HCT116 (cell line): ENCODE results near the gene E2F1. TPM values are rescaled to one million over a fixed set of nuclear protein-coding genes. Genes with fewer than 3 reads are reported as not detected.

Source experiments
- ATAC-seq: fragments of 200-7000 bp; cut with Tn5 transposase; 2 replicates; pipeline ENCODE4 v1.9.1; 2020; ENCODE audit warnings: mild to moderate bottlenecking, moderate library complexity
- BruUV-seq: library from RNA; stranded (reverse); fragments of 400-500 nt; replicated peaks from 2 replicates; lab custom pipeline; 2021; lab: Mats Ljungman, UMichigan
- CTCF ChIA-PET: fragments of 300-600 bp; sonication (Branson Sonifier 250); formaldehyde crosslinking; loops from one replicate; lab custom pipeline; 2021; ENCODE audit warnings: antibody characterized with exemption; lab: Charles Lee
- POLR2A ChIA-PET: fragments of 300-600, 350-600 bp; sonication (Branson Sonifier 250); formaldehyde crosslinking; loops from one replicate; lab custom pipeline; 2021; ENCODE audit warnings: antibody characterized with exemption; lab: Charles Lee
- RAD21 ChIA-PET, 2 experiments: fragments of 300-600 bp; sonication (Branson Sonifier 250); formaldehyde crosslinking; loops; one replicate each; lab custom pipeline; 2023; ENCODE audit warnings: low total read pairs in 2 of 2; ENCODE audit not compliant: uncharacterized antibody in 2 of 2, unreplicated experiment in 2 of 2, low non-redundant PET in 1 of 2; lab: Charles Lee
- DNase-seq: peaks from one replicate; pipeline ENCODE4 v3.0.0-alpha.2; 2010; ENCODE audit warnings: low read depth, low spot score
- H2AFZ ChIP-seq: fragments of 200-600 bp; shearing (Covaris generic), sonication (generic); 2 replicates; pipeline ENCODE4 v1.6.1; 2017; ENCODE audit warnings: low read depth, mixed run types, mixed read lengths, antibody characterized with exemption, low read length; ENCODE audit not compliant: poor library complexity, severe bottlenecking
- H3K27ac ChIP-seq: 2 replicates; pipeline ENCODE4 v1.5.1; 2012; ENCODE audit warnings: low read depth, low read length
- H3K27me3 ChIP-seq: fragments of 200-600 bp; sonication (generic); 2 replicates; pipeline ENCODE4 v1.6.1; 2016; ENCODE audit warnings: mixed run types, low read length, mixed read lengths; ENCODE audit not compliant: insufficient read depth
- H3K36me3 ChIP-seq, 2 experiments: fragments of 200-500 bp in 1 of 2; fragments of 200-600 bp in 1 of 2; sonication (Bioruptor generic) in 1 of 2; sonication (generic) in 1 of 2; 2 replicates each; pipeline versions ENCODE4 v1.5.1 to v1.6.1; 2014 to 2016; ENCODE audit warnings: low read length in 2 of 2, inconsistent platforms in 1 of 2, mixed read lengths in 1 of 2, mixed run types in 1 of 2; ENCODE audit not compliant: insufficient read depth in 2 of 2, control insufficient read depth in 1 of 2
- H3K4me1 ChIP-seq, 2 experiments: fragments of 200-600 bp in 1 of 2; sonication (generic) in 1 of 2; 2 replicates each; pipeline versions ENCODE4 v1.5.1 to v1.6.1; 2012 to 2017; ENCODE audit warnings: low read length in 2 of 2, inconsistent platforms in 1 of 2, mild to moderate bottlenecking in 1 of 2, mixed read lengths in 1 of 2, mixed run types in 1 of 2, moderate library complexity in 1 of 2; ENCODE audit not compliant: insufficient read depth in 2 of 2, control insufficient read depth in 1 of 2
- H3K4me2 ChIP-seq: fragments of 200-600 bp; sonication (generic); 2 replicates; pipeline ENCODE4 v1.6.1; 2017; ENCODE audit warnings: mixed run types, low read length, mixed read lengths
- H3K4me3 ChIP-seq, 2 experiments: fragments of 200-600 bp in 1 of 2; sonication (generic) in 1 of 2; replicated peaks in 1 of 2; 2 replicates each; pipeline ENCODE4 v1.5.1; 2011 to 2016; ENCODE audit warnings: low read length in 2 of 2, control low read depth in 1 of 2, low read depth in 1 of 2, mild to moderate bottlenecking in 1 of 2, mixed read lengths in 1 of 2, mixed run types in 1 of 2
- H3K79me2 ChIP-seq: fragments of 200-600 bp; sonication (generic); 2 replicates; pipeline ENCODE4 v1.6.1; 2017; ENCODE audit warnings: mild to moderate bottlenecking, mixed run types, low read length, moderate library complexity, mixed read lengths; ENCODE audit not compliant: insufficient read depth
- H3K9ac ChIP-seq: fragments of 200-600 bp; sonication (generic); 2 replicates; pipeline ENCODE4 v1.6.1; 2016; ENCODE audit warnings: low read length, mixed read lengths
- H3K9me2 ChIP-seq: fragments of 200-600 bp; sonication (generic), shearing (Covaris generic); 2 replicates; pipeline ENCODE4 v1.6.1; 2017; ENCODE audit warnings: mixed run types, mild to moderate bottlenecking, moderate library complexity; ENCODE audit not compliant: insufficient read depth
- H3K9me3 ChIP-seq, 2 experiments: fragments of 200-500 bp in 1 of 2; fragments of 200-600 bp in 1 of 2; sonication (Bioruptor generic) in 1 of 2; sonication (generic) in 1 of 2; 2 replicates each; pipeline ENCODE4 v1.6.1; 2014 to 2017; ENCODE audit warnings: low read length in 2 of 2, mixed read lengths in 2 of 2, inconsistent platforms in 1 of 2, low read depth in 1 of 2, mild to moderate bottlenecking in 1 of 2, mixed run types in 1 of 2, moderate library complexity in 1 of 2; ENCODE audit not compliant: control insufficient read depth in 1 of 2, insufficient read depth in 1 of 2
- H4K20me1 ChIP-seq: fragments of 200-600 bp; sonication (generic), shearing (Covaris generic); 2 replicates; pipeline ENCODE4 v1.6.1; 2017; ENCODE audit warnings: mixed run types, mild to moderate bottlenecking, moderate library complexity; ENCODE audit not compliant: insufficient read depth
- CBX3 ChIP-seq: IDR thresholded peaks from 2 replicates; pipeline ENCODE4 v1.6.1; 2012; ENCODE audit warnings: low read depth
- CEBPB ChIP-seq: IDR thresholded peaks from 2 replicates; pipeline ENCODE4 v1.6.1; 2012; ENCODE audit warnings: low read depth
- EGR1 ChIP-seq: IDR thresholded peaks from 2 replicates; pipeline ENCODE4 v1.6.1; 2012; ENCODE audit warnings: low read depth
- ELF1 ChIP-seq: IDR thresholded peaks from 2 replicates; pipeline ENCODE4 v1.6.1; 2012; ENCODE audit warnings: low read depth, borderline replicate concordance
- EZH2phosphoT487 ChIP-seq: fragments of 200-600 bp; IDR thresholded peaks from 2 replicates; pipeline ENCODE4 v1.6.1; 2018; ENCODE audit warnings: antibody characterized with exemption, borderline replicate concordance
- FOSL1 ChIP-seq: IDR thresholded peaks from 2 replicates; pipeline ENCODE4 v1.6.1; 2012; ENCODE audit warnings: low read depth
- POLR2AphosphoS5 ChIP-seq: IDR thresholded peaks from 2 replicates; pipeline ENCODE4 v1.6.1; 2011; ENCODE audit warnings: mild to moderate bottlenecking, low read depth, low read length, moderate library complexity
- RAD21 ChIP-seq: IDR thresholded peaks from 2 replicates; pipeline ENCODE4 v1.6.1; 2012; ENCODE audit warnings: low read depth, mild to moderate bottlenecking
- SIN3A ChIP-seq: IDR thresholded peaks from 2 replicates; pipeline ENCODE4 v1.6.1; 2012; ENCODE audit warnings: low read depth
- SP1 ChIP-seq: IDR thresholded peaks from 2 replicates; pipeline ENCODE4 v1.6.1; 2012; ENCODE audit warnings: low read depth
- SRF ChIP-seq: IDR thresholded peaks from 2 replicates; pipeline ENCODE4 v1.6.1; 2012; ENCODE audit warnings: low read depth
- TCF7L2 ChIP-seq: IDR thresholded peaks from 2 replicates; pipeline ENCODE4 v1.7.0; 2011; ENCODE audit warnings: borderline replicate concordance, inconsistent platforms; ENCODE audit not compliant: insufficient read depth, insufficient read length; ENCODE audit errors: extremely low read depth
- YY1 ChIP-seq: IDR thresholded peaks from 2 replicates; pipeline ENCODE4 v1.6.1; 2011; ENCODE audit warnings: low read length, low read depth, moderate library complexity, mild to moderate bottlenecking; ENCODE audit not compliant: insufficient replicate concordance; ENCODE audit errors: extremely low read depth
- ZBTB33 ChIP-seq: IDR thresholded peaks from 2 replicates; pipeline ENCODE4 v1.6.1; 2011; ENCODE audit warnings: mild to moderate bottlenecking, low read length, moderate library complexity; ENCODE audit not compliant: insufficient replicate concordance; ENCODE audit errors: extremely low read depth
- ZFX ChIP-seq: fragments of 450-650 bp; IDR thresholded peaks from 2 replicates; pipeline ENCODE4 v1.6.1; 2017
- intact Hi-C: fragments of 100-400 bp; cut with micrococcal nuclease; formaldehyde crosslinking; loops from 2 replicates; pipeline ENCODE4 v1.10.0; 2022
- total RNA-seq: library from RNA; stranded (reverse); gene quantifications from one replicate; pipeline ENCODE4 v1.2.1, GENCODE V29; 2021; ENCODE audit not compliant: unreplicated experiment
- TF ChIP-seq, protein P1 (sequence below): IDR thresholded peaks from 2 replicates; pipeline ENCODE4 v1.6.1; 2012
- TF ChIP-seq, protein P2 (sequence below), 3 experiments: fragments of 200-600 bp in 1 of 3; sonication (generic) in 1 of 3; IDR thresholded peaks in 2 of 3; conservative IDR thresholded peaks in 1 of 3; 2 replicates each; pipeline ENCODE4 v1.5.1; 2012 to 2017; ENCODE audit warnings: low read depth in 2 of 3, low read length in 2 of 3, antibody characterized with exemption in 1 of 3, borderline replicate concordance in 1 of 3, control low read depth in 1 of 3, mild to moderate bottlenecking in 1 of 3, mixed read lengths in 1 of 3, mixed run types in 1 of 3, moderate library complexity in 1 of 3; ENCODE audit not compliant: insufficient read depth in 1 of 3

The E2F1 gene
- total RNA-seq, 1 experiment from 2014 or later: 30.9 TPM

DNA sequence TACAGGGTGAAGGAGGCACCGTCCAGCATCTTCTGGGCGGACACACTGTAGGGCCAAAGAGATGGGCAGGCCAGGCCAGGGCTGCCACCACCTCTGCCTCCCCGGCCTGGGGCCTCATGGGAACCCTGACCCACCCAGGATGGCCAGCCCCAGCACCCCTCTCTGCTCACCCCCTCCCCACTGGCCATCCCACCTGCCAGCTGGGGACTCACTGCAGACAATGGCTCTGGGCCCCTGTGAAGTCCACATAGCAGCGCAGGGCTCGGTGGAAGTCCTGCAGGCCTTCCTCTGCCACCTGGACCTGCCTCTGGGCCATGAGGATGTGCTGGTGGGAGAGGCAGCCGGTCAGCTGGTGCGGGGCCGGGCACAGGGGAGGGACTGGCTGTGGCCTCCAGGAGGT, 27.7 kb downstream of the E2F1 start:
- intact Hi-C loops: loop anchor here (10.0 kb wide), 1 partner anchor 466 kb away; no protein-coding TSS in a partner anchor
- ChIA-PET CTCF (no interaction called here), POLR2A (no interaction called here), RAD21 (no interaction called here)
- Histone ChIP-seq H2AFZ (no peak overlapping the region), H3K4me2 (no peak overlapping the region), H3K27me3 (no peaks in the 10 kb centered on the region), H3K9me2 (no peaks in the 10 kb centered on the region), H3K4me1 (peaks cover 0 to 20% of the 10 kb centered on the region in 2 experiments; a peak in 2 of 4 replicates), H3K9me3 (no peaks in the 10 kb centered on the region), H3K4me3 (no peak overlapping the region), H3K9ac (no peak overlapping the region), H3K36me3 (peaks cover 0 to 3% of the 10 kb centered on the region in 2 experiments; a peak in 1 of 4 replicates), H3K27ac (no peak overlapping the region), H3K79me2 (peaks cover 6% of the 10 kb centered on the region; the same call in 1 of the 2 replicates), H4K20me1 (no peaks in the 10 kb centered on the region)
- TF ChIP-seq, protein P1, sequence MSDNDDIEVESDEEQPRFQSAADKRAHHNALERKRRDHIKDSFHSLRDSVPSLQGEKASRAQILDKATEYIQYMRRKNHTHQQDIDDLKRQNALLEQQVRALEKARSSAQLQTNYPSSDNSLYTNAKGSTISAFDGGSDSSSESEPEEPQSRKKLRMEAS: no peak
- TF ChIP-seq EGR1: no peak
- TF ChIP-seq RAD21: no peak
- no peak for TF ChIP-seq FOSL1
- no peak for TF ChIP-seq CBX3
- TF ChIP-seq SRF: no peak
- BruUV-seq: no TSS peak
- DNase-seq (no peak), ATAC-seq (no peak)

GRCh38 chr20:33657704-33658095, 28.5 kb downstream of the E2F1 start:
- BruUV-seq: no TSS peak
- Histone ChIP-seq H3K4me2 (no peak overlapping the region), H3K79me2 (peaks cover 5% of the 10 kb centered on the region; the same call in 1 of the 2 replicates), H3K9ac (no peak overlapping the region), H3K9me3 (no peaks in the 10 kb centered on the region), H3K36me3 (peaks cover 0 to 3% of the 10 kb centered on the region in 2 experiments; a peak in 1 of 4 replicates), H3K27me3 (no peaks in the 10 kb centered on the region), H3K27ac (no peak overlapping the region), H3K4me1 (peaks cover 0 to 14% of the 10 kb centered on the region in 2 experiments; a peak in 2 of 4 replicates), H2AFZ (no peak overlapping the region), H3K9me2 (no peaks in the 10 kb centered on the region), H3K4me3 (no peak overlapping the region), H4K20me1 (no peaks in the 10 kb centered on the region)
- RAD21 ChIA-PET: no interaction called here
- intact Hi-C loops: loop anchor here (10.0 kb wide), 1 partner anchor 467 kb away; no protein-coding TSS in a partner anchor
- no peak for DNase-seq
- POLR2A ChIA-PET: no interaction called here
- CTCF ChIA-PET: no interaction called here
- ATAC-seq: no peak
- no peak for TF ChIP-seq ZBTB33
- TF ChIP-seq ELF1: no peak
- TF ChIP-seq RAD21: no peak
- TF ChIP-seq SP1: no peak
- no peak for TF ChIP-seq TCF7L2
- TF ChIP-seq EZH2phosphoT487: no peak
- no peak for TF ChIP-seq SRF
- TF ChIP-seq CEBPB: no peak
- TF ChIP-seq, protein P2, sequence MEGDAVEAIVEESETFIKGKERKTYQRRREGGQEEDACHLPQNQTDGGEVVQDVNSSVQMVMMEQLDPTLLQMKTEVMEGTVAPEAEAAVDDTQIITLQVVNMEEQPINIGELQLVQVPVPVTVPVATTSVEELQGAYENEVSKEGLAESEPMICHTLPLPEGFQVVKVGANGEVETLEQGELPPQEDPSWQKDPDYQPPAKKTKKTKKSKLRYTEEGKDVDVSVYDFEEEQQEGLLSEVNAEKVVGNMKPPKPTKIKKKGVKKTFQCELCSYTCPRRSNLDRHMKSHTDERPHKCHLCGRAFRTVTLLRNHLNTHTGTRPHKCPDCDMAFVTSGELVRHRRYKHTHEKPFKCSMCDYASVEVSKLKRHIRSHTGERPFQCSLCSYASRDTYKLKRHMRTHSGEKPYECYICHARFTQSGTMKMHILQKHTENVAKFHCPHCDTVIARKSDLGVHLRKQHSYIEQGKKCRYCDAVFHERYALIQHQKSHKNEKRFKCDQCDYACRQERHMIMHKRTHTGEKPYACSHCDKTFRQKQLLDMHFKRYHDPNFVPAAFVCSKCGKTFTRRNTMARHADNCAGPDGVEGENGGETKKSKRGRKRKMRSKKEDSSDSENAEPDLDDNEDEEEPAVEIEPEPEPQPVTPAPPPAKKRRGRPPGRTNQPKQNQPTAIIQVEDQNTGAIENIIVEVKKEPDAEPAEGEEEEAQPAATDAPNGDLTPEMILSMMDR (IDR thresholded peaks at IDR 0.05 in 2 of 3, conservative IDR thresholded peaks at IDR 0.05 in 1 of 3; ENCODE audit: borderline replicate concordance in 1 of 3, insufficient read depth in 1 of 3, low read depth in 2 of 3, low read length in 2 of 3): no peak
- no peak for TF ChIP-seq ZFX
- TF ChIP-seq SIN3A: no peak
- TF ChIP-seq YY1: no peak
- TF ChIP-seq, protein P1: no peak
- TF ChIP-seq POLR2AphosphoS5: no peak
